ENCODE results near the gene MXI1.

GRCh38 chr10:110167149-110167548 is 40.3 kb upstream of the MXI1 start:
- TF ChIP-seq CTCF (conservative IDR thresholded peaks at IDR 0.05) (no peak), EZH2 (IDR thresholded peaks at IDR 0.05; ENCODE audit: low read depth) (no peak)

Data from PC-9 (cell line).